Panc1 (cell line): Measurements from ENCODE around the gene SERTAD4. TPM values are rescaled to one million over a fixed set of nuclear protein-coding genes. Genes with fewer than 3 reads are reported as not detected.
A peak's percentile ranks its signal among the peaks of the same experiment; 100 is the strongest.

Experiments used
- ATAC-seq: fragments of 200-7000 bp; cut with Tn5 transposase; 2 replicates; pipeline ENCODE4 v1.9.1; 2020; ENCODE audit warnings: mild to moderate bottlenecking, moderate library complexity
- BruUV-seq: library from RNA; stranded (reverse); fragments of 400-500 nt; replicated peaks from 2 replicates; lab custom pipeline; 2021; lab: Mats Ljungman, UMichigan
- CTCF ChIA-PET: fragments of 300-600 bp; sonication (Branson Sonifier 250); formaldehyde crosslinking; loops from one replicate; lab custom pipeline; 2022; ENCODE audit warnings: antibody characterized with exemption; lab: Charles Lee
- POLR2A ChIA-PET: fragments of 300-600 bp; sonication (Branson Sonifier 250); formaldehyde crosslinking; loops from one replicate; lab custom pipeline; 2022; ENCODE audit warnings: antibody characterized with exemption; lab: Charles Lee
- DNase-seq: peaks from one replicate; pipeline ENCODE4 v3.0.0-alpha.2; 2010; ENCODE audit warnings: low read depth, low spot score
- H3K27ac ChIP-seq: 2 replicates; pipeline ENCODE4 v1.5.1; 2011; ENCODE audit warnings: mild to moderate bottlenecking, low read length, inconsistent platforms
- H3K27me3 ChIP-seq: fragments of 200-500 bp; sonication (Bioruptor generic); 2 replicates; pipeline ENCODE4 v1.6.0; 2014; ENCODE audit warnings: low read length, inconsistent platforms; ENCODE audit not compliant: control insufficient read depth, insufficient read depth
- H3K36me3 ChIP-seq: fragments of 200-500 bp; sonication (Bioruptor generic); 2 replicates; pipeline ENCODE4 v1.5.1; 2014; ENCODE audit warnings: inconsistent platforms, mild to moderate bottlenecking, low read length, moderate library complexity; ENCODE audit not compliant: control insufficient read depth, insufficient read depth
- H3K4me1 ChIP-seq: 2 replicates; pipeline ENCODE4 v1.5.1; 2011; ENCODE audit warnings: inconsistent platforms, mild to moderate bottlenecking, low read length, moderate library complexity; ENCODE audit not compliant: control insufficient read depth, insufficient read depth
- H3K4me3 ChIP-seq, 2 experiments: 2 replicates each; pipeline ENCODE4 v1.5.1; 2011 to 2012; ENCODE audit warnings: low read depth in 2 of 2, low read length in 2 of 2, mild to moderate bottlenecking in 2 of 2, inconsistent platforms in 1 of 2, moderate library complexity in 1 of 2
- H3K9me3 ChIP-seq: fragments of 200-500 bp; sonication (Bioruptor generic); 2 replicates; pipeline ENCODE4 v1.5.1; 2014; ENCODE audit warnings: low read depth, mild to moderate bottlenecking, inconsistent platforms, low read length, moderate library complexity; ENCODE audit not compliant: control insufficient read depth, insufficient read depth
- POLR2AphosphoS5 ChIP-seq: IDR thresholded peaks from 2 replicates; pipeline ENCODE4 v1.6.1; 2012; ENCODE audit warnings: mild to moderate bottlenecking, low read depth, low read length, moderate library complexity
- SIN3A ChIP-seq: IDR thresholded peaks from 2 replicates; pipeline ENCODE4 v1.6.1; 2012; ENCODE audit warnings: low read depth, mild to moderate bottlenecking, low read length, moderate library complexity, borderline replicate concordance; ENCODE audit not compliant: insufficient read depth
- TCF7L2 ChIP-seq: IDR thresholded peaks from 2 replicates; pipeline ENCODE4 v1.6.1; 2011; ENCODE audit warnings: mild to moderate bottlenecking, low read depth, low read length, inconsistent platforms
- in situ Hi-C: cut with HindIII; loops from 2 replicates; pipeline ENCODE4 v1.10.0; 2016; ENCODE audit warnings: low sequenced_read_pairs, low pct_unique_long_range_greater_than_20kb
- intact Hi-C: fragments of 100-400 bp; cut with micrococcal nuclease; formaldehyde crosslinking; loops from one replicate; pipeline ENCODE4 v1.10.0; 2022; ENCODE audit not compliant: unreplicated experiment
- total RNA-seq: library from RNA; stranded (reverse); gene quantifications from one replicate; pipeline ENCODE4 v1.2.1, GENCODE V29; 2021; ENCODE audit not compliant: unreplicated experiment
- TF ChIP-seq, protein P1 (sequence below): fragments of 450-650 bp; IDR thresholded peaks from 2 replicates; pipeline ENCODE4 v1.5.1; 2017; ENCODE audit warnings: mild to moderate bottlenecking
- TF ChIP-seq, protein P2 (sequence below), 2 experiments: IDR thresholded peaks; 2 replicates each; pipeline ENCODE4 v1.6.1; 2011 to 2012; ENCODE audit warnings: low read depth in 2 of 2, control low read depth in 1 of 2, low read length in 1 of 2, mild to moderate bottlenecking in 1 of 2, moderate library complexity in 1 of 2; ENCODE audit not compliant: insufficient read depth in 1 of 2

SERTAD4 gene
- total RNA-seq, 1 experiment from 2014 or later: 0.31 TPM

DNA sequence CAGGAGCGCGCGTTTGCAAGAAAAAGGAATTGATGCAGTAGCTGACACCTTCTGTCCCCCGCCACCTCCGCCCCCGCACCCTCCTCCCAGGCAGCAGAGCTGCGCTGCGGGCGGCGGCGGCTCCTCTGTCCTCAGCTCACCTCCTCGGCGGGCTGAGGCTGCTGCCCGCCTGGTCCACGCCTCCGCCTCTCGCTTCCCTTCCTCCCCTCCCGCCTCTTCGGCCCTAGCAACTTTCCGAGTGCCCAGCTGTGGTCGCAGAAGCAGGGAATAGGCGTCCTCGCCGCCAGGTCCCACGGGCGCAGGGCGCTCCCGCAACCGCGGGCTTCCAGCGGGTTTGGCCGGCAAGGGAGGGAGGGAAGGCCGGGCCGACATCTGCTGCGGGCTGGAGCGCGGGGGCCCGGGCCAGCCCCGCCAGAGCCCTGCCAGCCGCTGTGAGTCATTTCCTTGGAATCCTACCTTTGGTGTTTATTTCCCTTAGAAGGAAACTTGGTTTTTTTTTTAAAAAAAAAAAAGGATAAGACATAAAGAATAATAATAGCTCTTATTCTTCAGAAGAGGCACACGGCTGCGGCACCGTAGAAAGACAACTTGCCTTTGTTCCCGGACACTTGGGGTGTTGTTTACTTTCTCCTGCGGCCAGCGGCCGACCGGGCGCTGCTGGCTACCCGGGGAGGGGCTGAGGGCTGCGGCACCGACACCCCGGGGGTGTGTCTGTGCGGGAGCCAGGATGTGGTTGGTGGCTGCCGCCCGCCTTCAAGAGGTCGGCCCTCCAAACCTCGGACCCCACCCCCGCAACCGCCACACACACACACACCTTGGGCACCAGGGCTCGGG, 1.1 kb downstream of the SERTAD4 start:
- ChIA-PET POLR2A (no interaction called here), CTCF (interaction anchor here (0.6 kb wide), 3 partner anchors 10 to 587 kb away, joined by 4 to 11 read pairs (median 6); no protein-coding TSS in a partner anchor)
- intact Hi-C loops: no loop called here
- in situ Hi-C loops: no loop called here
- no peaks in the 10 kb centered on the region for H3K36me3 ChIP-seq
- ATAC-seq (peak; percentile 79), DNase-seq (no peak)
- no TSS peak for BruUV-seq
- H3K4me3 ChIP-seq: peak overlapping the region; percentile 42 to 45
- no peak for TF ChIP-seq SIN3A
- no peak for TF ChIP-seq POLR2AphosphoS5
- TF ChIP-seq, protein P1, sequence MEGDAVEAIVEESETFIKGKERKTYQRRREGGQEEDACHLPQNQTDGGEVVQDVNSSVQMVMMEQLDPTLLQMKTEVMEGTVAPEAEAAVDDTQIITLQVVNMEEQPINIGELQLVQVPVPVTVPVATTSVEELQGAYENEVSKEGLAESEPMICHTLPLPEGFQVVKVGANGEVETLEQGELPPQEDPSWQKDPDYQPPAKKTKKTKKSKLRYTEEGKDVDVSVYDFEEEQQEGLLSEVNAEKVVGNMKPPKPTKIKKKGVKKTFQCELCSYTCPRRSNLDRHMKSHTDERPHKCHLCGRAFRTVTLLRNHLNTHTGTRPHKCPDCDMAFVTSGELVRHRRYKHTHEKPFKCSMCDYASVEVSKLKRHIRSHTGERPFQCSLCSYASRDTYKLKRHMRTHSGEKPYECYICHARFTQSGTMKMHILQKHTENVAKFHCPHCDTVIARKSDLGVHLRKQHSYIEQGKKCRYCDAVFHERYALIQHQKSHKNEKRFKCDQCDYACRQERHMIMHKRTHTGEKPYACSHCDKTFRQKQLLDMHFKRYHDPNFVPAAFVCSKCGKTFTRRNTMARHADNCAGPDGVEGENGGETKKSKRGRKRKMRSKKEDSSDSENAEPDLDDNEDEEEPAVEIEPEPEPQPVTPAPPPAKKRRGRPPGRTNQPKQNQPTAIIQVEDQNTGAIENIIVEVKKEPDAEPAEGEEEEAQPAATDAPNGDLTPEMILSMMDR: no peak
- TF ChIP-seq, protein P2, sequence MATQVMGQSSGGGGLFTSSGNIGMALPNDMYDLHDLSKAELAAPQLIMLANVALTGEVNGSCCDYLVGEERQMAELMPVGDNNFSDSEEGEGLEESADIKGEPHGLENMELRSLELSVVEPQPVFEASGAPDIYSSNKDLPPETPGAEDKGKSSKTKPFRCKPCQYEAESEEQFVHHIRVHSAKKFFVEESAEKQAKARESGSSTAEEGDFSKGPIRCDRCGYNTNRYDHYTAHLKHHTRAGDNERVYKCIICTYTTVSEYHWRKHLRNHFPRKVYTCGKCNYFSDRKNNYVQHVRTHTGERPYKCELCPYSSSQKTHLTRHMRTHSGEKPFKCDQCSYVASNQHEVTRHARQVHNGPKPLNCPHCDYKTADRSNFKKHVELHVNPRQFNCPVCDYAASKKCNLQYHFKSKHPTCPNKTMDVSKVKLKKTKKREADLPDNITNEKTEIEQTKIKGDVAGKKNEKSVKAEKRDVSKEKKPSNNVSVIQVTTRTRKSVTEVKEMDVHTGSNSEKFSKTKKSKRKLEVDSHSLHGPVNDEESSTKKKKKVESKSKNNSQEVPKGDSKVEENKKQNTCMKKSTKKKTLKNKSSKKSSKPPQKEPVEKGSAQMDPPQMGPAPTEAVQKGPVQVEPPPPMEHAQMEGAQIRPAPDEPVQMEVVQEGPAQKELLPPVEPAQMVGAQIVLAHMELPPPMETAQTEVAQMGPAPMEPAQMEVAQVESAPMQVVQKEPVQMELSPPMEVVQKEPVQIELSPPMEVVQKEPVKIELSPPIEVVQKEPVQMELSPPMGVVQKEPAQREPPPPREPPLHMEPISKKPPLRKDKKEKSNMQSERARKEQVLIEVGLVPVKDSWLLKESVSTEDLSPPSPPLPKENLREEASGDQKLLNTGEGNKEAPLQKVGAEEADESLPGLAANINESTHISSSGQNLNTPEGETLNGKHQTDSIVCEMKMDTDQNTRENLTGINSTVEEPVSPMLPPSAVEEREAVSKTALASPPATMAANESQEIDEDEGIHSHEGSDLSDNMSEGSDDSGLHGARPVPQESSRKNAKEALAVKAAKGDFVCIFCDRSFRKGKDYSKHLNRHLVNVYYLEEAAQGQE (IDR thresholded peaks at IDR 0.05; ENCODE audit: insufficient read depth in 1 of 2, low read depth in 2 of 2, low read length in 1 of 2): no peak
- TF ChIP-seq TCF7L2: no peak
- H3K9me3 ChIP-seq: no peaks in the 10 kb centered on the region
- H3K27me3 ChIP-seq: peaks cover 39% of the 10 kb centered on the region
- H3K27ac ChIP-seq: no peak overlapping the region
- no peaks in the 10 kb centered on the region for H3K4me1 ChIP-seq

DNA sequence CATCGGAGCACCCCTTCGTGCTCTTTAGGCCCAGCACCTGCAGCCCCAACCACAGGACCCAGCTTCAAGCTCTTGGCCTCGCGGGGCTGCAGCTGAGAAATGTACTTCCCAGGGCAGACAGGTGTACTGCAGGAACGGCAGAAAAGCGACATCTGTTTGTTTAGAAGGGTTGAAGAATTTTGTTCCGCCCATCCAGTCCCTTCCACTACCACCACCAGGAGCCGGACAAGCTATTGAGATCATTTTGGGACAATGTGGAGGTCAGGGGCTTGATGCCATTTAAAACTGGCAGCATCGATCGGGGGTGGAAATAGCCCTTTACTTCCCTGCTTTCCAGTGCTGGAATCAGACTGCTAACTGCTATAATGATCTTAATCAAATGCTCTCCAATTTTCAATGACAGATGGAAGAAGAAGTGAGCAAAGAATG, 1.7 kb downstream of the SERTAD4 start:
- ATAC-seq: 0 out of 2 replicates have a peak, but pooled peaks have one; percentile 4
- ChIA-PET POLR2A (no interaction called here), CTCF (interaction anchor here (0.6 kb wide), 2 partner anchors 53 to 588 kb away, joined by 4 to 6 read pairs; no protein-coding TSS in a partner anchor)
- H3K36me3 ChIP-seq: no peaks in the 10 kb centered on the region
- no peaks in the 10 kb centered on the region for H3K4me1 ChIP-seq
- H3K27me3 ChIP-seq: peaks cover 36% of the 10 kb centered on the region
- no peak for DNase-seq
- BruUV-seq: no TSS peak
- intact Hi-C loops: no loop called here
- H3K27ac ChIP-seq: no peak overlapping the region
- peak overlapping the region; percentile 42 to 45; a peak in 3 of 4 replicates for H3K4me3 ChIP-seq
- in situ Hi-C loops: no loop called here
- TF ChIP-seq, protein P2 (IDR thresholded peaks at IDR 0.05; ENCODE audit: insufficient read depth in 1 of 2, low read depth in 2 of 2, low read length in 1 of 2): no peak
- TF ChIP-seq SIN3A (no peak), POLR2AphosphoS5 (no peak), TCF7L2 (no peak)
- TF ChIP-seq, protein P1: no peak
- no peaks in the 10 kb centered on the region for H3K9me3 ChIP-seq
